LNCaP clone FGC (cell line): Measurements from ENCODE around the gene SURF1.

ENCODE experiments used
- DNase-seq: peaks from one replicate; pipeline ENCODE4 v3.0.0-alpha.2; 2011; ENCODE audit warnings: low read depth
- H3K4me3 ChIP-seq: 2 replicates; pipeline ENCODE4 v1.5.1; 2011; ENCODE audit warnings: mild to moderate bottlenecking, low read depth, low read length, control low read depth
- CTCF ChIP-seq: IDR thresholded peaks from 2 replicates; pipeline ENCODE4 v1.5.1; 2012; ENCODE audit warnings: mild to moderate bottlenecking; ENCODE audit not compliant: control insufficient read depth, insufficient read depth; ENCODE audit errors: extremely low read depth

Gene SURF1

GRCh38 chr9:133305731-133306130 lies 50.6 kb downstream of the SURF1 start:
- DNase-seq: no peak
- no peak for TF ChIP-seq CTCF
- H3K4me3 ChIP-seq: no peak overlapping the region

GRCh38 chr9:133304477-133305377 lies 51.6 kb downstream of the SURF1 start:
- no peak for TF ChIP-seq CTCF
- H3K4me3 ChIP-seq: no peak overlapping the region
- DNase-seq: no peak

GRCh38 chr9:133304158-133304470 lies 52.2 kb downstream of the SURF1 start:
- no peak for TF ChIP-seq CTCF
- no peak for DNase-seq
- no peak overlapping the region for H3K4me3 ChIP-seq

- no peak overlapping the region for H3K4me3 ChIP-seq
- no peak for TF ChIP-seq CTCF
- no peak for DNase-seq
Observed at GRCh38 chr9:133303266-133304157, 52.8 kb downstream of the SURF1 start.
